GM21381 (cell line): ENCODE data around the gene HOXC11.

Experiments used
- ATAC-seq: cut with Tn5 transposase; IDR thresholded peaks from one replicate; pipeline ENCODE4 v1.9.1; 2021; ENCODE audit warnings: mild to moderate bottlenecking, moderate library complexity; ENCODE audit not compliant: unreplicated experiment

The HOXC11 gene

DNA sequence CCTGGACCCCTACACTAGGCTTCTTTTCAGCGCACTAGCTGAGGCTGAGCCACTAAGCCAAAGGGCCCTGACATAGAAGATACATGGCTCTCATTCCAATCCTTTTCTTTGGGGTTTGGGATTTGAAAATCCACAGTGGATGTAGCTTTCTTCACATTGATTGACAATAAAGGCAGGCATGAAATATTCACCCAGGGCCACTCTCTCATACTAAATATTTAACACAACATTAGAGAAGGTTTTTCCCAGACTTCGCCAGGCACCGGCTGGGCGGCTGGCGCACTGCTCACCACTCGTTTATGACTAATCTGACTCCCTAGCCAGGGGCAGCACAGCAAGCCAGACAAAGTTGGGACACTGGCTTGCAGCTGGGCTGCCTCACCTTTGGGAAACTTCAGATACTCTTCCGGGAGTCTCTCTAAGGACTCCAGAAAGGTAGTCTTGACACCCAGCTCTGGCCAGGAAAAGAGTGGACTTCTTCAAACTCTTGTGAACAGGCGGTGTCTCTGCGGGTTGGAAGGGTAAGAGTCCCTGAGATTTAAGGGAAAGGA, 699 bp upstream of the HOXC11 start:
- no peak for ATAC-seq

DNA sequence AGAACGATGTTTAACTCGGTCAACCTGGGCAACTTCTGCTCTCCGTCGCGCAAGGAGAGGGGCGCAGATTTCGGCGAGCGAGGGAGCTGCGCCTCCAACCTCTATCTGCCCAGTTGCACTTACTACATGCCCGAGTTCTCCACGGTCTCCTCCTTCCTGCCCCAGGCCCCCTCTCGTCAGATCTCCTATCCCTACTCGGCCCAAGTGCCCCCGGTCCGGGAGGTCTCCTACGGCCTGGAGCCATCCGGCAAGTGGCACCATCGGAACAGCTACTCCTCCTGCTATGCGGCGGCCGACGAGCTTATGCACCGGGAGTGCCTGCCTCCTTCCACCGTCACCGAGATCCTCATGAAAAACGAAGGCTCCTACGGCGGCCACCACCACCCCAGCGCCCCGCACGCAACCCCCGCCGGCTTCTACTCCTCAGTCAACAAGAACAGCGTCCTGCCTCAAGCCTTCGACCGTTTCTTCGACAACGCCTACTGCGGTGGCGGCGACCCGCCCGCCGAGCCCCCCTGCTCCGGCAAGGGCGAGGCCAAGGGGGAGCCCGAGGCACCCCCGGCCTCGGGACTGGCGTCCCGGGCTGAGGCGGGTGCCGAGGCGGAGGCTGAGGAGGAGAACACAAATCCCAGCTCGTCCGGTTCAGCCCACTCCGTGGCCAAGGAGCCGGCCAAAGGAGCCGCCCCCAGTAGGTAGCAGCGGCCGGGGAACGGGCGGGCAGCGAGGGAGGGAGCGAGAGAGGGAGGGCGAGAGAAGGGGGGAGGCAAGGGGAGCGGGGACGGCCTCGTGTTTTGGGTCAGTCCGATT, 513 bp downstream of the HOXC11 start:
- ATAC-seq: no peak

DNA sequence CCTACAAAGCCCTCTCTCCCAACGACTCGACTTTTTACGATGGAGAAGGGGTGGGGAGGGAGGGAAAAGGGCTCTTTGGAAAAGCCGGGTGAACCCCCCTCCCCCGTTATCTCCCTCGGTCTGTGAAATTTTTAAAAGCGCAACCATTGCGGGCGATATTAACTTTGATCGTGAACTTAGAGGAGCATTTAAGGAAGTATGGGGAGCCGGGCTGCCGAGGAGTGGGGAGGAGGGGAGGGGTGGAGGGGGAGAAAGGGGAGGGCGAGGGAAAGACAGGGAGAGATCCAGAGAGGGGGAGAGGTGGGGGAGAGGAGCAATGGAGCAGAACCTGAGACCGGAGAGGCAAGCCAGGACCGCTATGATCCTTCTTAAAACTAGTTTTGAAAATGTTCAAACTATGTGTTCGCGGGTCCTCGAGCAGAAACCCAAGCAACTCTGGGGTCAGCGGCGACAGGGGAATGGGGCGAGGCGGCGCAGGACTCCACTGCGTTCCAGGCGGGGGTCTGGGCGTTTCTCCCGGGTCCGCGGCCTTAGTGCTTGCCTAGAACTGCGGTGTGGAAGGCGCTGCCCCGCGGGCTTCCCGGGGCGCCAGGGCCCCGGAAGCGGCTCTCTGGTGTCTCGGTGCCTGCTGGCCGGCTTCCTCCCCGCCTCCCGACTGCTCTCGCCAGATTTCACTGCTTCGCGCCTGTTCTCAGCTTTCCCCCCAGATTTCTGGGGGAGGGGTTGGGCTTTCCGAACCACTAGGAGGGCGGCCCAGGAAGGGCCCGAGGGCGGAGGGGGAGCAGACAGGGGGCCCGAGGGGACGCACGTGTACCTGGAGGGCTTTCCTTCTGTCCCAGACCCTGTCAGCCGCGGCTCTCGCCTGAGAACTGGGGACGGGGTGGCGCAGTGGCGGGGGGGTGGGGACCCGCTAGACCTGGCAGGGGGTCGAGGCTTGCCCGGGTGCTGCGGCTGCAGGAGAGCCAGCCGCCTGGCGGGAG, 1.4 kb downstream of the HOXC11 start, which contains the start of gene HOTAIR:
Gene HOTAIR, minus strand, starts transcription at position 871 of the 980 bp plus-strand sequence.
- no peak for ATAC-seq

DNA sequence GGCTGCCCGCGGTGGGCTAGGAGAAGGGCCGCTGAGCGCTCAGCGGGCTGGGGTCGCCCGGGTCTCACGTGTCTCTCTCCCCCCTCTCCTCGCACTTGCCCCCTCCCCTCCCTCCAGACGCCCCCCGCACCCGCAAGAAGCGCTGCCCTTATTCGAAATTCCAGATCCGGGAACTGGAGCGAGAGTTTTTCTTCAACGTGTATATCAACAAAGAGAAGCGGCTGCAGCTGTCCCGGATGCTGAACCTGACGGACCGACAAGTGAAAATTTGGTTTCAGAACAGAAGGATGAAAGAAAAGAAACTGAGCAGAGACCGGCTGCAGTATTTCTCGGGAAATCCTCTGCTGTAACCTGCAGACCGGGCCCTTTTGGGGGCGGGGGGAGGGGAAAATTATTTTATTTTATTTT, 2.1 kb downstream of the HOXC11 start:
- no peak for ATAC-seq

DNA sequence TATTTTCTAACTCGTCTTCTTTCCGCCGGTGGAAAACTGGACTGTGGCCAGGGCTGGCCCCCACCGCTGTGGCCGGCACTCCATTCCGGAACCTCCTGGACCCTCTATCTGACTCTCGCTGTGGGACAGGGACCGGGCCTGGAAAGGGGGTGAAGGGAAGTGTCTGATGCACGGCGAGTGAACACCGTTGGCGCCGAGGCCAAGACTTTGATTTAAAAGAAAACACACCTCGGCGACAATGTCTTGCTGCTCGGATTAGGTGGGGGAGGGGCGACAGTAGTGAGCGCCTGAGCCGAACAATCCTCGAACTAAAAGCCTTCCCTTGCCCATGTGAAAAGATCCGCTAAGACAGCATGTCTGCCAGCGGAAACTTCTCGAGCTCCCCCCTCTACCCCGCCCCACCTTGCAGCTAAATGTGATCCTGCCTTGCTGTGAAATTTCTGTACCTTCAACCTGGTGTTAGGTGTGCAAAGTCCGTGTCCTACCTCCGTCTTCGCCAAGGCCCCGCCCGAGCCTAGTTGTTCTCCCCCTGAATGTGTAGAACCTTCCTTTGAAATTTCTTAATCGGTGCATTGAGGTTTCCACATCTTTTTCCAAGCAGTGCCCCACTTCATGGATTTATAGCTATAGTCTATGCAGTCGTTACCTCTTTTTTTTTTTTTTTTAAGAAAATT, 2.7 kb downstream of the HOXC11 start:
- ATAC-seq: no peak

DNA sequence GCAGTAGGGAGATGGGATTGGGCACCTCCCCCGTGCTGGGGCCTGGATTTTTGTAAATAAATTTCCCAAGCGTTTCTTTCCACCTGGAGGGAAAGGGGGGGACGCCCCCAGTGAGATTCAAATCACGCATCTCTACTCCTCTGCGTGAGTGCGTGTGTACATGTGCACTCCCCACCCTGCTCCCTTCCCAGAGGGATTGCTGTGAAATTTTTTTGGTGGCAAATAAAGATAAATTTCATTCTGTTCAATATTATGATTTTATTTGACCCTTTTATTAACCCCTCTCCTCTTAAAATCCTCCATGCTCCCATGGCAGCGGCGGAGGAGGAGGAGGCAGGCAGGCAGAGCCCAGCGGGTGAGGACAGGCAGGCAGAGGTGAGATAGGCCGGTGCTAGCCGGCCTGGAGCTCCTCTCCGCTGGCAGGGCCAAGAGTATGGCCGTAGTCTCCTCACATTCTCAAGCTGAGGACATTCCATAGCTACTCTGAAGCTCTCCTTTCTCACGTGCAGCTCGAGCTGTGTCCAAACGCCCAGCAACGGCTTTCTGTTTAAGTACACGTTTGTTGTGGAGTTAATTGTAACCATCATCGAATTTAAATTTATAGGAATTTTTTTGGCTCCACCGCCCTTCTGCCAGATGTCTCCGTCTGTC, 3.4 kb downstream of the HOXC11 start:
- no peak for ATAC-seq

DNA sequence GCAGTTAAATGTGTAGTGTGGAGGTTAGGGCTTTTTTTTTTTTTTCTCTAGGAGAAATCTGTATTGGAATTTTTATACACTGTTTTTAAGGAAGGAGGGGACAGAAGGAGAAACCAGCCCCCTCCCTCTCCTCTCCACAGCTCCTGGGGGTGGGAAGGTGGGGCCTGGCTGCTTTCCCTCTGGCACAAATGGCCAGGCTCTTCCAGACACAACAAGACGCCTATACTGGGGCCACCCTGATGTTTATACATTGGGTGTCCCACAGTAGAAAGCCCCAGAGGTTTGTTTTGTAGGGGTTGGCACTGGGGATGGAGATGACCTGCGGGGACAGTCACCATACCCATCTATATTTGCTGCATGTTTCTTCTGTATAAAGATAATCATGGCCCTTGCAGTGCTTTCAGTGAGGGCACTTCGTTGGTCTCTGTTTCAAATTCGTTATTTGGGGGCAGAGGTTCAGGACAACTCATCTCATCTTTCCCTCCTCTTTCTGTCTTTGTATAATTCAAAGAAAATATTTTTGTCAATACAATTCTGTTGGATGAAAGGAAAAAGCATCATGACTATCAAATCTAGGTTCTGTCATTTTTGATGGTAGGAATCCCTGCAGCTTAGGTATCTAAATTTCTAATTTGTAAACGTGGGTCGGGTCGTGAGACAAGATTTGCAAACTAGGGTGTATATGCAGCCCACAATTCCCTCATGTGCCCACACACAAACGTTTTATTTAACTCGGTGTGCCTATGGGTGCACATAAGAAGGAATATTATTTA, 4.1 kb downstream of the HOXC11 start:
- no peak for ATAC-seq

DNA sequence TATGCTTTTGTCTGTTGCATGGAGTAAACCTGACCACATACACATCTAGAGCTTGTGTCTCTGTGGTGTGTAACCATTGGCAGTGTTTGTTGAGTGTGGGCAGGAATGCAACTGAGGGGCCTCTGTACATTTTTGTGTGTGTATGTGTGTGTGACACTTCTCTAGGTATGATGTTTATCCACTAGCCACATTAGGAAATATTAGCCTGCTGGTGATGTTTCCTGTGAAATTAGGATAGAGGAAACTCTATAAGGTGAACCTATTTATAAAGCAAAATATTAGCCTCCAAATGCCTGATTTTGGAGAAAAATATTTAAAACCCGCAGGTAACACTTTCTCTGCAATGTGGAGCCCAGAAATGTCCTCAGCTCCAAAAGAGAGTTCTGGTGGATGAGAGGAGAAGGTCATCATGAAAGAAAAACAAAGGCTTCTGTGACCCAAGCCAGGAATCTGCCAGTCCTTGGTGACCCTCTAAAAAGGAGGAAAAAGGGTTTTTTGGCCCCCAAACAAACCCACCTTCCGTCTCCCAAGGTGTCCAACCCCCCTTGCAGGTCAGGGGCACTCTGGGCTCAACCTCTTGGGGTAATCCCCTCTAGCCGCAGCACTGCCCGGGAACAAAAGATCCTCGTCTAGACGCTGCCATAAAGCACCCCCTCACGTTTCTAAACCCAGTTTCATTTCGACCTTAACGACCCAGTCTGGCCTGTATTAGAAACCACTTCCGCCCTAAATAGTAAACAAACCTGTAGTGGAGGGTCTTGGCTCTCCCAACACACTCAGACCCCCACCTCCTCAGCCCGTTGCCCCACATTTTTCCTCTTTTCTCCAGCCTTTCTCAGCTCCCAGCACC, 4.9 kb downstream of the HOXC11 start:
- no peak for ATAC-seq

DNA sequence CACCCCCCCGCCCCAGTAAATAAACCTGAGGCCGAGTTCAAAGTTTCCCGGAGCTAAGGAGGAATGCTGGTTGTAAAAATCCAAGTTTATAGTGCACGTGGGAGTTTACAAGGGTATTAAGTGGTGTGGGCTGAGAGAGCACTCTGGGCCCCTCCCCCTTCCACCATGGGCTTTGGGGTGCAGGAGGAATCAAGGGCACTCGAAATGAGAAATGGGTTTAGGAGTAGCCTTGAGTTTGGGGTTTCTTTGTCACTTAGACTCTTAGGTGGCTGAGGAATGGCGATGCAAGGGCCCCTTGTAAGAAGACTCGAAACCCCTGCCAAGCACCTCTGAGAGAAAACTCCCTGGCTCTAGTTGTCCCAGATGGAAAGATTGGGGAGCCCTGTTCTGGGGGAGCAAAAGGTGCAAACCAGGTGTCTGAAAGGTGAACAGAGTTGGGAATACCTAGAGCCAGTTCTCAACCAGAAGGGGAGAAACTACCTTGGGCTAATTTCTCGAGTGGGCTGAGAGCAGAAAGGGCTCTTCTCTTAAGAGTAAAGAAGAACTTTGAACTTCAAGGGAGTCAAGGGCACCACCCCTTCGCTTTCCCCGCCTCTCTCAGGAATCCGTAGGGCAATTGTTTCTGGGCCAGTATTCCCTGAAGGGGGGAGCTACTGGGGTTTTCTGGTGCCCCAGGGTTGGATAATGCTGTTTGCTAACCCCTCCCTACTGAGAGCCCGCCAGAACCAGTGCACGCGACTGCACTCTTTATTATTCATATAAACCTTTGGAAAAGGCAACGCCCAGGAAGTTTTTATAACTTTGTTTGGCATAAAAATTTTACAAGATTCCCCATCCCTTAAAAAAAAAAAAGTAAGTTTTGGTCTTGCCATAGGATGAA, 5.8 kb downstream of the HOXC11 start:
- ATAC-seq: no peak

DNA sequence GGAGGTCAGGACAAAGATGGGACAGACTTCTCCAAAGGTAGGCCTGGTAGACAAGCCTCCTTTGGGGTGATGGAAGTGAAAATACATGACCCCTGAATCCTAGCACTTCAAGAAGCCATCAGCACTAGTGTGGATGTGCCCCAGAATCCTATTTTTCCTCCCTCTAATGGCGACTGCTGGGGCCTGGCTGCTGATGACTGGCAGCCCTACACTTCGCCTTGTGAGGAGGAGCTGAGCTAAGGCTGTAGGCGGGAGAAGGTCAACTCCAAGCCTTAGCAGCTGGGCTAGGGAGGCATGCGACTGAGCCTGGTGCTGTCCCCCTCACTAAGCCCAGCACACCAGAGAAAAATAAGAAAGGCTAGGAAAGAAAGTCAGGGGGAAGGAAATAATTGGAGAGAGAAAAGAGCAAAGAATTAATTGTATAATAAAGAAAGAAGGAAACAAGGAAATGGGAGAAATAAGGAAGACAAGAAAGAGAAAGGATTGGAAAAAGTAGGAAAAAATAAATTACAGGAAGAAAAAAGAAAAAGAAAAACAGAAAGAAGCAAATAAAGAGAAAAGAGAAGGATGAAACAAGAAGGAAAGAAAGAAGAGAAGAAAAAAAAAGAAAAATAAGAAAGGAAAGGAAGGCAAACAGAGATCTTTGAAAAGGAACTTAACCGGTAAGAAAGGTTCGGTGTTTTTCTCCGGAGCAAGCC, 7.3 kb downstream of the HOXC11 start:
- no peak for ATAC-seq

DNA sequence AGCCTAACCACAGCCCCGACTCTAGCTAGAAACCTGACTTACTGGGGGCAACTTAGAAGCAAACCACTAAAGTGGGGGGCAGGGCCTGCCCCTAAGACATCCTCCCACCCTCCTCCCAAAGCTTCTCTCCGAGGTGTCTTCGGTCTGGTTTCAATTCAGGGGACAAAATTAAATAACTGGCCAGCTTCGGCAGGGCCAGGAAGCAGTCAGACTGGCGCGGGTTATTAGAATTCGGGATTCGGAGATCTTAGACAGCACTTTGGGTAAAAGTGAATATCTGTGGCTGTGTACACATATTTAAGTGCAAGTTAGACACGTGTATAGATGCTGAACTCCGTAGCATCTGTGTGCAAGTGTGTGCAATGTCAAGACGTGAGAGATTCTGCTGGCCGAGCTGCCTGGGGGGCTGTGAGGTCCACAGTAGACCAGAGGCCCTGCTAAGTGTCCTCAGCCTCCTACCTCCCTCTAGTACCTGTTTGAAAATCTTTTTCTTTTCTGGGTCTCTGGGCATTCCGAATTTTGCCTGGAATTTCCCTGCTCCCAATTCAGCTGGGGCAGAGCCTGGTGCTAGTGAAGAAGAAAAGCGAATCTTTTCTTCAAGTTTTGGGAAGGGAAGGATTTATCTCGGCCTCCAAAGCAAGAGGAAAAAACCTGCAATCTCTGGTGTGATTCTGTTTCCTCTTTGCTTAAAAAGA, 8.0 kb downstream of the HOXC11 start:
- ATAC-seq: no peak

DNA sequence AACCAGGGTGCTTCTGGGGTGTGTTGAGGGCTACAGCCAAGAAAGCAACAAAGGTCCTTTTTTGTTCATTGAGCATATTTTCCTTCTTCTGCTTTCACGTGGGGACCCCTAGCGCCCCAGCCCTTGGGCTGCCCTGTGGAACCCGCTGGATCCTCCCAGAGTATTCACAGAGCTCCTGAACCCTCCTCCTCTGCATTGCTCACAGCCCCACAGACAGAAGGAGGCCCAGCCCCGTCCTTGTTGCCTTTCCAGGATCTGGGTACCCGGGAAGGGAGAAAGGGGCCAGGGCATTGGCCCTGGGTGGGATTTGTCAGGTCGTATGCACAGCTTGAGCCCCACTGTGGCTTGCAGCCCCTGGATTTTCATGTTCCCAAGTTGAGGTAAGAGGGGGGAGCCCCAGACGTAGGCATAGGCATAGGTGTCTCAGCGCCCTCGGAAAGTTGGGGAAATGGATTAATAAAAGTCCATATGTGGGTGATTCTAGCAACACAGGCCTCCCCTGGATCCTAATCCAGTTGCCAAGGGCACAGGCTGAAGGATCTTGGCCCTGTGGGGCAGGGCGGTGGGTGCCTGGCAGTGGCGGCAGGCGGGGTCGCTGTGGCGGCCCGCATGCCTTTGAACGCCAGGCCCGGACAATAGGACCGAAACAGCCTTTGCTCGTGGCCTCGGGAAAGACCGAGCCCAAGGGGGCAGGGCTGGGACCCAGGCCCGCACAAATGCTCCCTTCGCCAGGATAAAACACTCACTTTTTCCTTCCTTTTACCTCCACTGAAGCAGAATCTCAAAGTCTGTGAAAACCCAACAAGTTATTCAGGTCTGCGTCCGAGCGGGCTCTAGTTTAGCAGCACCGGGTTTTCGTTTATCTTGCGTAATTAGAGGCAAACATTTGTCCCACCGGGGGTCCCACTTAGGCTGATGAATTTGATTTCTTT, 9.0 kb downstream of the HOXC11 start:
- no peak for ATAC-seq

DNA sequence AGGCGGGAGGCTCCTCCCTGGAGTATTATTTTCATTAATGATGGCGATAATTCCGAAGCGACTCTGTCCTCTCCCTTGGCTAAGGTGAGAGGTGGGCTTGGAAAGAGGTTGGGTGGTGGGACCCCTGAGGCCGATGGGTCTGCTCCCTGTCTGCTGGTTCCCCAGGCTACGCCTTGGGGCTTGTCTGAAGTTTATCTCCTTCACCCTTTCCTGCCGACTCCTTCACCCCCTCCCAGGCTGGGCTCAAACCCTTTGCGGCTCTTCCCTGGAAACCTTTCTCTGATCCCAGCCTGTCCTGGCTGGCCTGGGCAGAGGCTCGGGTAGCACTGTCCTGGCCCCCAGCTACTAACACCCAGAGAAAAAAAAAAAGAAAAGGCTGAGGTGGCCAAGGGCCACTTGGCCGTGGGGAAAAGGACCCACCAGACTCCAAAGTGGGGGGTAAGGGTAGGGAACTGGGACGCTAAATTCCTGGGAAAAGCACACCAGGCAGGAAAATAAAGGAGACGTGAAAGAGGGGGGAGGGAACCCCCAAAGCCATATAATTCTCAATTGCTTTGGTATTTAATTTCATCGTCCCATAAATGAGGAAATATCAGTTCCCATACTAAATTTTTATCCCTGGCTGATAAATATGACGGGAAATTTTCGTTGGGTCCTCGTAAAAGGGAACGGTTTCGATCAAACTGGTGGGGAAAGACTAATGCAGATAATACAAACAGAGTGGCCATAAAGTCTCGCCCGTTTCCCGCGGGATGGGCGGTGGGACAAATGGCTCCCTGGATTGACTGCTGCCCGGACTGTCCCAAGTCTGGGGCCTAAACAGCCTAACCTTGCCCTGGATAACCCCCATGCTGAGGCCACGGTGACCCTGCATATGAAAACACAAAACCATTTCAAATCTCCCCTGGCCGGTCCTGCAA, 10.0 kb downstream of the HOXC11 start:
- no peak for ATAC-seq

DNA sequence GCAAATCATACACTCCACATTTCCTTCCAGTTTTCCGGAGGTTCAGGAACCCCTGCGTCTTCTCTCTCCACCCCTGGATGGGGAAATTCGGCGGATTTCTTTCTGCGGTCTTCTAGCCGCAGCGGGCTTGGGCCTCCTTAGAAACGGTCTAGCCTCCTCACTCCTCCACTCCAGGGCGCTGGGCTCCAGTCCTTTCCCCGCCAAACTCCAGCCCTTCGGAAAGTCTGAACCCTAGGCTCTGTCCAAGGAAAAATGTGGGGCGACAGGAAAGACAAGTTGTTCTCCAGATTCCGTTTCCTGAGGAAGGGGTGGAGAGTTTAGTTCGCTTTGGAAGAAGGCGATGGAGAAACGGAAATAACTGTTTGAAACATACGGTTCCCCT, 10.6 kb downstream of the HOXC11 start:
- no peak for ATAC-seq
